A673 (cell line): ENCODE results near the gene SNED1. TPM values are rescaled to one million over a fixed set of nuclear protein-coding genes. Genes with fewer than 3 reads are reported as not detected.

Experiments
- BruUV-seq: library from RNA; stranded (reverse); fragments of 400-500 nt; replicated peaks from 2 replicates; lab custom pipeline; 2021; lab: Mats Ljungman, UMichigan
- CTCF ChIA-PET: fragments of 300-600 bp; sonication (Branson Sonifier 250); formaldehyde crosslinking; loops from one replicate; lab custom pipeline; 2022; ENCODE audit warnings: antibody characterized with exemption; lab: Charles Lee
- POLR2A ChIA-PET: fragments of 300-600 bp; sonication (Branson Sonifier 250); formaldehyde crosslinking; loops from one replicate; lab custom pipeline; 2022; ENCODE audit warnings: antibody characterized with exemption; ENCODE audit not compliant: low non-redundant PET; lab: Charles Lee
- DNase-seq: peaks from one replicate; pipeline ENCODE4 v3.0.0-alpha.2; 2015; ENCODE audit warnings: low spot score
- H3K27ac ChIP-seq: fragments of 200-600 bp; sonication (generic); 2 replicates; pipeline ENCODE4 v1.5.1; 2016; ENCODE audit warnings: mixed run types, low read depth, mild to moderate bottlenecking, mixed read lengths, antibody characterized with exemption, low read length; ENCODE audit not compliant: poor library complexity, severe bottlenecking
- H3K27me3 ChIP-seq: fragments of 200-600 bp; sonication (generic); replicated peaks from 2 replicates; pipeline ENCODE4 v1.6.1; 2017; ENCODE audit warnings: mixed run types, low read depth, mild to moderate bottlenecking, mixed read lengths, antibody characterized with exemption, low read length; ENCODE audit not compliant: insufficient read depth, poor library complexity
- H3K36me3 ChIP-seq: fragments of 200-600 bp; sonication (generic); 2 replicates; pipeline ENCODE4 v1.6.1; 2016; ENCODE audit warnings: mixed run types, mild to moderate bottlenecking, mixed read lengths, antibody characterized with exemption, low read length; ENCODE audit not compliant: insufficient read depth, poor library complexity, severe bottlenecking
- H3K4me1 ChIP-seq: fragments of 200-600 bp; sonication (generic); 2 replicates; pipeline ENCODE4 v1.6.1; 2017; ENCODE audit warnings: mixed run types, mild to moderate bottlenecking, mixed read lengths, antibody characterized with exemption, low read length; ENCODE audit not compliant: insufficient read depth, poor library complexity, severe bottlenecking
- H3K4me3 ChIP-seq: fragments of 200-600 bp; sonication (generic); 2 replicates; pipeline ENCODE4 v1.5.1; 2016; ENCODE audit warnings: low read depth, mixed run types, mild to moderate bottlenecking, mixed read lengths, low read length; ENCODE audit not compliant: poor library complexity, severe bottlenecking
- H3K9me3 ChIP-seq: fragments of 200-600 bp; sonication (generic); 2 replicates; pipeline ENCODE4 v1.6.1; 2016; ENCODE audit warnings: mixed run types, low read depth, mild to moderate bottlenecking, mixed read lengths, antibody characterized with exemption, low read length; ENCODE audit not compliant: poor library complexity, severe bottlenecking
- CTCF ChIP-seq: fragments of 300-800, 200-600 bp; sonication (generic); conservative IDR thresholded peaks from 2 replicates; pipeline ENCODE4 v1.5.1; 2017; ENCODE audit warnings: low read depth, mild to moderate bottlenecking, antibody characterized with exemption, low read length, moderate library complexity, mixed read lengths
- EZH2 ChIP-seq: fragments of 200-600 bp; sonication (generic); IDR thresholded peaks from 2 replicates; pipeline ENCODE4 v1.6.1; 2017; ENCODE audit warnings: borderline replicate concordance, low read depth, mild to moderate bottlenecking, mixed read lengths, antibody characterized with exemption, low read length; ENCODE audit not compliant: poor library complexity, severe bottlenecking
- intact Hi-C: fragments of 100-400 bp; cut with micrococcal nuclease; formaldehyde crosslinking; loops from one replicate; pipeline ENCODE4 v1.10.0; 2022; ENCODE audit not compliant: unreplicated experiment
- total RNA-seq: library from RNA; stranded (reverse); gene quantifications from 2 replicates; pipeline ENCODE4 v1.2.3, GENCODE V29; 2021

Gene SNED1
- total RNA-seq, 1 experiment from 2014 or later = 3.0 TPM

- CTCF ChIA-PET = no interaction called here
- POLR2A ChIA-PET = no interaction called here
- no peak overlapping the region for H3K27ac ChIP-seq
Observed at GRCh38 chr2:241074065-241074818, 75.8 kb downstream of the SNED1 start.

GRCh38 chr2:241074901-241075540, 76.6 kb downstream of the SNED1 start:
- DNase-seq = no peak
- POLR2A ChIA-PET = no interaction called here
- intact Hi-C loops = loop anchor here (10.0 kb wide), 1 partner anchor 160 kb away; no protein-coding TSS in a partner anchor
- no TSS peak for BruUV-seq
- Histone ChIP-seq H3K27ac (no peak overlapping the region), H3K27me3 (no peaks in the 10 kb centered on the region), H3K4me3 (no peak overlapping the region), H3K4me1 (no peaks in the 10 kb centered on the region), H3K36me3 (no peaks in the 10 kb centered on the region), H3K9me3 (no peaks in the 10 kb centered on the region)
- CTCF ChIA-PET = no interaction called here
- no peak for TF ChIP-seq EZH2
- TF ChIP-seq CTCF = no peak

More at GRCh38 chr2:241074065-241074818, 75.8 kb downstream of the SNED1 start:
- H3K4me1 ChIP-seq = no peaks in the 10 kb centered on the region
- H3K4me3 ChIP-seq = no peak overlapping the region
- no peak for DNase-seq
- intact Hi-C loops = loop anchor here (10.0 kb wide), 1 partner anchor 159 kb away; no protein-coding TSS in a partner anchor
- no peak for TF ChIP-seq EZH2
- TF ChIP-seq CTCF = no peak
- H3K27me3 ChIP-seq = no peaks in the 10 kb centered on the region
- H3K36me3 ChIP-seq = no peaks in the 10 kb centered on the region
- no peaks in the 10 kb centered on the region for H3K9me3 ChIP-seq
- BruUV-seq = no TSS peak

GRCh38 chr2:241080405-241081189, 82.2 kb downstream of the SNED1 start:
- no peak overlapping the region for H3K27ac ChIP-seq
- no peaks in the 10 kb centered on the region for H3K36me3 ChIP-seq
- no TSS peak for BruUV-seq
- no peak for DNase-seq
- no peak overlapping the region for H3K4me3 ChIP-seq
- TF ChIP-seq CTCF = no peak
- TF ChIP-seq EZH2 = no peak
- intact Hi-C loops = no loop called here
- POLR2A ChIA-PET = no interaction called here
- CTCF ChIA-PET = no interaction called here
- no peaks in the 10 kb centered on the region for H3K4me1 ChIP-seq
- H3K9me3 ChIP-seq = no peaks in the 10 kb centered on the region
- no peaks in the 10 kb centered on the region for H3K27me3 ChIP-seq
